Endothelial cell of umbilical vein (primary cell): ENCODE data around the gene SLC23A1. TPM values are rescaled to one million over a fixed set of nuclear protein-coding genes. Genes with fewer than 3 reads are reported as not detected.

Source experiments
- BruUV-seq: library from RNA; stranded (reverse); fragments of 400-500 nt; replicated peaks from 2 replicates; lab custom pipeline; 2021; lab: Mats Ljungman, UMichigan
- CTCF ChIA-PET: fragments of 300-600, 350-600 bp; sonication (Branson Sonifier 250); formaldehyde crosslinking; loops from one replicate; lab custom pipeline; 2021; ENCODE audit warnings: antibody characterized with exemption, inconsistent platforms; lab: Charles Lee
- POLR2A ChIA-PET: fragments of 300-600, 350-600 bp; sonication (Branson Sonifier 250); formaldehyde crosslinking; loops from one replicate; lab custom pipeline; 2021; ENCODE audit warnings: antibody characterized with exemption, inconsistent platforms; lab: Charles Lee
- DNase-seq: peaks from one replicate; pipeline ENCODE4 v3.0.0-alpha.2; 2011; ENCODE audit warnings: low read depth, low spot score
- FAIRE-seq: peaks from 2 replicates; lab custom pipeline; 2011; peaks lifted over from hg19 to GRCh38; lab: Jason Lieb, UNC
- H2AFZ ChIP-seq: 2 replicates; pipeline ENCODE4 v1.6.0; 2012; ENCODE audit warnings: low read depth, low read length, control low read depth, inconsistent platforms
- H3K27ac ChIP-seq: 2 replicates; pipeline ENCODE4 v1.5.1; 2011; ENCODE audit warnings: low read depth, mild to moderate bottlenecking, control low read depth, low read length, moderate library complexity; ENCODE audit not compliant: insufficient read depth
- H3K27me3 ChIP-seq, 2 experiments: 2 replicates each; pipeline versions ENCODE4 v1.6.0 to v1.6.1; 2011; ENCODE audit warnings: low read length in 2 of 2, mixed read lengths in 1 of 2; ENCODE audit not compliant: control insufficient read depth in 2 of 2, insufficient read depth in 2 of 2
- H3K36me3 ChIP-seq, 2 experiments: 2 replicates in 1 of 2; 3 replicates in 1 of 2; pipeline ENCODE4 v1.5.1; 2011; ENCODE audit warnings: low read length in 2 of 2, mild to moderate bottlenecking in 1 of 2, moderate library complexity in 1 of 2; ENCODE audit not compliant: control insufficient read depth in 2 of 2, insufficient read depth in 2 of 2; ENCODE audit errors: extremely low read depth in 1 of 2
- H3K4me1 ChIP-seq: 3 replicates; pipeline ENCODE4 v1.5.1; 2011; ENCODE audit warnings: mild to moderate bottlenecking, low read length; ENCODE audit not compliant: control insufficient read depth, insufficient read depth; ENCODE audit errors: extremely low read depth
- H3K4me2 ChIP-seq: 2 replicates; pipeline ENCODE4 v1.6.1; 2011; ENCODE audit warnings: low read length, control low read depth, mixed read lengths; ENCODE audit not compliant: insufficient read depth
- H3K4me3 ChIP-seq, 3 experiments: fragments of 200-600 bp in 1 of 3; sonication (generic), shearing (Covaris generic) in 1 of 3; replicated peaks in 1 of 3; 2 replicates each; pipeline ENCODE4 v1.5.1; 2011 to 2016; ENCODE audit warnings: control low read depth in 3 of 3, low read length in 3 of 3, mild to moderate bottlenecking in 2 of 3, inconsistent platforms in 1 of 3, low read depth in 1 of 3, moderate library complexity in 1 of 3; ENCODE audit not compliant: insufficient read depth in 1 of 3
- H3K79me2 ChIP-seq: 2 replicates; pipeline ENCODE4 v1.6.0; 2012; ENCODE audit warnings: low read length, inconsistent platforms; ENCODE audit not compliant: control insufficient read depth, insufficient read depth
- H3K9ac ChIP-seq: replicated peaks from 2 replicates; pipeline ENCODE3; 2011; ENCODE audit warnings: low read length, control low read depth; ENCODE audit not compliant: insufficient read depth; ENCODE audit errors: extremely low read depth
- H3K9me1 ChIP-seq: replicated peaks from 3 replicates; pipeline ENCODE4 v1.6.0; 2011; ENCODE audit warnings: mild to moderate bottlenecking, low read length; ENCODE audit not compliant: control insufficient read depth, insufficient read depth; ENCODE audit errors: extremely low read depth
- H3K9me3 ChIP-seq: replicated peaks from 2 replicates; pipeline ENCODE4 v1.5.1; 2012; ENCODE audit warnings: low read length, inconsistent platforms; ENCODE audit not compliant: control insufficient read depth, insufficient read depth
- H4K20me1 ChIP-seq: replicated peaks from 2 replicates; pipeline ENCODE3; 2011; ENCODE audit warnings: mild to moderate bottlenecking, low read length; ENCODE audit not compliant: control insufficient read depth, insufficient read depth; ENCODE audit errors: extremely low read depth
- EZH2 ChIP-seq: IDR thresholded peaks from 2 replicates; pipeline ENCODE4 v1.6.1; 2012; ENCODE audit warnings: borderline replicate concordance, low read depth, mild to moderate bottlenecking, moderate library complexity, low read length, inconsistent platforms; ENCODE audit not compliant: severe bottlenecking
- FOS ChIP-seq: IDR thresholded peaks from 2 replicates; pipeline ENCODE4 v1.6.1; 2011; ENCODE audit warnings: mild to moderate bottlenecking, low read length, moderate library complexity, borderline replicate concordance; ENCODE audit not compliant: insufficient read depth
- GATA2 ChIP-seq: IDR thresholded peaks from 2 replicates; pipeline ENCODE4 v1.7.0; 2011; ENCODE audit warnings: low read depth, mild to moderate bottlenecking, moderate library complexity, mixed read lengths, low read length; ENCODE audit not compliant: insufficient read length, insufficient read depth
- JUN ChIP-seq: IDR thresholded peaks from 2 replicates; pipeline ENCODE4 v1.6.1; 2011; ENCODE audit warnings: borderline replicate concordance, low read depth; ENCODE audit not compliant: insufficient read length, insufficient read depth
- MYC ChIP-seq: IDR thresholded peaks from one replicate; pipeline ENCODE4 v1.6.1; 2011; ENCODE audit warnings: mild to moderate bottlenecking, low read depth, low read length
- POLR2A ChIP-seq: IDR thresholded peaks from 2 replicates; pipeline ENCODE4 v1.6.1; 2012; ENCODE audit warnings: low read depth, mild to moderate bottlenecking, control low read depth, low read length
- POLR2AphosphoS5 ChIP-seq: IDR thresholded peaks from 2 replicates; pipeline ENCODE4 v1.6.1; 2012; ENCODE audit warnings: low read depth, mild to moderate bottlenecking, control low read depth, low read length, moderate library complexity; ENCODE audit not compliant: insufficient read depth
- dilution Hi-C: fragments of 300-500 bp; cut with MboI; formaldehyde crosslinking; loops from one replicate; pipeline ENCODE4 v1.15.0; 2019; ENCODE audit warnings: low sequenced_read_pairs; ENCODE audit not compliant: extremely low pct_ligation_motif_present
- intact Hi-C: fragments of 100-400 bp; cut with micrococcal nuclease; formaldehyde crosslinking; loops from one replicate; pipeline ENCODE4 v1.10.0; 2022
- polyA plus RNA-seq, 4 experiments: library from polyadenylated mRNA; depleted of rRNA in 3 of 4; stranded (reverse) in 3 of 4; unstranded in 1 of 4; fragments of >200 nt; gene quantifications; 2 replicates each; pipeline versions ENCODE4 v1.2.1 to v1.2.3, GENCODE V29; 2011 to 2012; ENCODE audit warnings: missing spikeins in 1 of 4
- total RNA-seq: library from RNA; stranded (reverse); gene quantifications from 2 replicates; pipeline ENCODE4 v1.2.3, GENCODE V29; 2021
- TF ChIP-seq, protein P1 (sequence below), 2 donors: IDR thresholded peaks; 1 replicate in 1 of 2; 2 replicates in 1 of 2; pipeline ENCODE4 v1.5.1; 2011; ENCODE audit warnings: low read length in 2 of 2, mild to moderate bottlenecking in 2 of 2, moderate library complexity in 2 of 2, control low read depth in 1 of 2, inconsistent platforms in 1 of 2, low read depth in 1 of 2; ENCODE audit not compliant: insufficient read depth in 1 of 2; ENCODE audit errors: extremely low read depth in 1 of 2
- TF ChIP-seq, protein P2 (sequence below): IDR thresholded peaks from 2 replicates; pipeline ENCODE4 v1.6.1; 2011; ENCODE audit not compliant: insufficient read depth, insufficient read length

SLC23A1 gene
- total and polyA plus RNA-seq, 2 donors (not counting 3 experiments of a cell fraction or from before 2014, with no cell fraction given): not detected

DNA sequence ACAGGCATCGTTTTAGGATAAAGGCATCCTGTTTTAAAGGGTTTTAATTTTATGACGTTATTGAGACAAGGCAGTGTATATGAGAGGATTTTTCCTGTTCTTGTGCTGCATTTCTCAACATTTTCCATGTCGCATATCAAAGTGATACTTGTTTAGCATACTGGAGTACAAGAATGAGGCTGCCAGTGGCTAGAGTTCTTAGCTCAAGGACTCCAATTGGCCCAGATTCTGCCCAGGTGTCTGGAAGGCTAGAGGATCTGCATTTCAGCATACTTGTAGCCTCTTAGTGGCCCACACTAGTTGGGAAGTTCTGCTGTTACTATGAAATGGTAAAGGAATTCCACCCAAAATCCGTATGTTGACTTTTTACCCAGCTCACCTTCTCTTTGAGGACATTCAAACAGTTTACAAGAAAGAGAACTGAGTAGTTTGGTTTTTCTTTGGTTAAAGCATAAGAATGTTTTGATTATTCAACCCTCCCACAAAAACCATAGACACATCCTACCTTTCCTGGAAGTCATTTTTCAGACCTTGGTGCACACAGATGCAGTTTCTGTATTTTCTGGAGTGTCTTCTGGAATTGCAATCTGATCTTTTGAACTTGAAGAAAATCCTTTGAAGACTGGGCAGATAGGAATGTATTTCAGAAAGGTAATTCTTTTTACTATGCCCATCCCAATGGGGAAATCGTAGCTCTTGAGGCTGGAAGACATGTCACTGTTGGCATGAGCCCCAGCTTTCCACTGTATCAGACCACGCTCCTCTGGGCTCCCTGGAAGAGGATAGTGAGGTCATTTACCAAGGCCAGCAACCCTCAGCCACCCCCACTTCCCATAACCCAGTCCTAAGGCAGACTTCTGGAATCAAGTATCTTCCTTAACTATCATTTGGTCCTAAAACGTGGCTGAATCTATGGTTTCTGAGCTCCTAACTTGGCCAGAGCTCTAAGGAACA lies 11.3 kb downstream of the SLC23A1 start:
- Histone ChIP-seq H4K20me1 (no peaks in the 10 kb centered on the region), H2AFZ (no peak overlapping the region), H3K27me3 (no peaks in the 10 kb centered on the region), H3K4me1 (no peaks in the 10 kb centered on the region), H3K36me3 (peaks cover 4 to 10% of the 10 kb centered on the region in 2 experiments), H3K4me3 (no peak overlapping the region), H3K27ac (no peak overlapping the region), H3K79me2 (no peaks in the 10 kb centered on the region), H3K9me3 (no peaks in the 10 kb centered on the region), H3K4me2 (no peak overlapping the region), H3K9me1 (no peaks in the 10 kb centered on the region), H3K9ac (no peak overlapping the region)
- intact Hi-C loops (no loop called here), dilution Hi-C loops (no loop called here)
- no peak for TF ChIP-seq JUN
- no peak for TF ChIP-seq POLR2A
- no peak for TF ChIP-seq MYC
- TF ChIP-seq GATA2: no peak
- TF ChIP-seq, protein P1, sequence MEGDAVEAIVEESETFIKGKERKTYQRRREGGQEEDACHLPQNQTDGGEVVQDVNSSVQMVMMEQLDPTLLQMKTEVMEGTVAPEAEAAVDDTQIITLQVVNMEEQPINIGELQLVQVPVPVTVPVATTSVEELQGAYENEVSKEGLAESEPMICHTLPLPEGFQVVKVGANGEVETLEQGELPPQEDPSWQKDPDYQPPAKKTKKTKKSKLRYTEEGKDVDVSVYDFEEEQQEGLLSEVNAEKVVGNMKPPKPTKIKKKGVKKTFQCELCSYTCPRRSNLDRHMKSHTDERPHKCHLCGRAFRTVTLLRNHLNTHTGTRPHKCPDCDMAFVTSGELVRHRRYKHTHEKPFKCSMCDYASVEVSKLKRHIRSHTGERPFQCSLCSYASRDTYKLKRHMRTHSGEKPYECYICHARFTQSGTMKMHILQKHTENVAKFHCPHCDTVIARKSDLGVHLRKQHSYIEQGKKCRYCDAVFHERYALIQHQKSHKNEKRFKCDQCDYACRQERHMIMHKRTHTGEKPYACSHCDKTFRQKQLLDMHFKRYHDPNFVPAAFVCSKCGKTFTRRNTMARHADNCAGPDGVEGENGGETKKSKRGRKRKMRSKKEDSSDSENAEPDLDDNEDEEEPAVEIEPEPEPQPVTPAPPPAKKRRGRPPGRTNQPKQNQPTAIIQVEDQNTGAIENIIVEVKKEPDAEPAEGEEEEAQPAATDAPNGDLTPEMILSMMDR (IDR thresholded peaks at IDR 0.05; ENCODE audit: extremely low read depth in 1 of 2, insufficient read depth in 1 of 2, low read depth in 1 of 2, low read length in 2 of 2): no peak
- TF ChIP-seq POLR2AphosphoS5: no peak
- no peak for TF ChIP-seq EZH2
- TF ChIP-seq FOS: no peak
- TF ChIP-seq, protein P2, sequence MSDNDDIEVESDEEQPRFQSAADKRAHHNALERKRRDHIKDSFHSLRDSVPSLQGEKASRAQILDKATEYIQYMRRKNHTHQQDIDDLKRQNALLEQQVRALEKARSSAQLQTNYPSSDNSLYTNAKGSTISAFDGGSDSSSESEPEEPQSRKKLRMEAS: no peak
- no TSS peak for BruUV-seq
- FAIRE-seq (no peak), DNase-seq (no peak)
- CTCF ChIA-PET: interaction anchor here (1.2 kb wide), 1 partner anchor 19 kb away, joined by 4 read pairs; no protein-coding TSS in a partner anchor
- POLR2A ChIA-PET: no interaction called here
